MM.1S (cell line): Measurements from ENCODE around the gene DMBT1.

Experiments
- DNase-seq: peaks from one replicate; pipeline ENCODE4 v3.0.0-alpha.2; 2015
- H2AFZ ChIP-seq: fragments of 300-600 bp; sonication (generic); 2 replicates; pipeline ENCODE4 v1.6.0; 2016; ENCODE audit warnings: antibody characterized with exemption, low read length
- H3F3A ChIP-seq: fragments of 300-600 bp; sonication (generic); 2 replicates; pipeline ENCODE4 v1.6.1; 2016; ENCODE audit warnings: mild to moderate bottlenecking, antibody characterized with exemption, low read length, moderate library complexity, mixed read lengths; ENCODE audit not compliant: insufficient read depth
- H3K27ac ChIP-seq: fragments of 300-600 bp; sonication (generic); 2 replicates; pipeline ENCODE4 v1.5.1; 2016; ENCODE audit warnings: mild to moderate bottlenecking, low read length
- H3K27me3 ChIP-seq: fragments of 300-600 bp; sonication (generic); replicated peaks from 2 replicates; pipeline ENCODE4 v1.6.0; 2016; ENCODE audit warnings: low read length; ENCODE audit not compliant: insufficient read depth
- H3K36me3 ChIP-seq: fragments of 300-600 bp; sonication (generic); replicated peaks from 2 replicates; pipeline ENCODE4 v1.6.1; 2016; ENCODE audit warnings: mild to moderate bottlenecking, low read length, mixed read lengths; ENCODE audit not compliant: insufficient read depth
- H3K4me1 ChIP-seq: fragments of 300-600 bp; sonication (generic); 2 replicates; pipeline ENCODE4 v1.6.1; 2016; ENCODE audit warnings: low read length, mixed read lengths
- H3K4me2 ChIP-seq: fragments of 300-600 bp; sonication (generic); 2 replicates; pipeline ENCODE4 v1.6.0; 2016; ENCODE audit warnings: low read depth, low read length
- H3K4me3 ChIP-seq: fragments of 300-600 bp; sonication (generic); 2 replicates; pipeline ENCODE4 v1.5.1; 2016; ENCODE audit warnings: low read length, mixed read lengths
- H3K79me2 ChIP-seq: fragments of 300-600 bp; sonication (generic); 2 replicates; pipeline ENCODE4 v1.6.1; 2016; ENCODE audit warnings: mixed run types, low read length, mixed read lengths
- H3K9ac ChIP-seq: fragments of 300-600 bp; sonication (generic); 2 replicates; pipeline ENCODE4 v1.6.1; 2016; ENCODE audit warnings: low read length, mixed read lengths
- H3K9me2 ChIP-seq: fragments of 300-600 bp; sonication (generic); replicated peaks from 2 replicates; pipeline ENCODE4 v1.6.1; 2016; ENCODE audit warnings: mild to moderate bottlenecking, low read length, mixed read lengths; ENCODE audit not compliant: insufficient read depth
- H3K9me3 ChIP-seq: fragments of 300-600 bp; sonication (generic); replicated peaks from 2 replicates; pipeline ENCODE4 v1.6.1; 2016; ENCODE audit warnings: mild to moderate bottlenecking, low read length, mixed read lengths; ENCODE audit not compliant: insufficient read depth
- H4K20me1 ChIP-seq: fragments of 300-600 bp; sonication (generic); 2 replicates; pipeline ENCODE4 v1.6.1; 2016; ENCODE audit warnings: mild to moderate bottlenecking, low read length, moderate library complexity, mixed read lengths; ENCODE audit not compliant: insufficient read depth
- CTCF ChIP-seq: fragments of 300-600 bp; sonication (generic); IDR thresholded peaks from 2 replicates; pipeline ENCODE4 v1.5.1; 2016; ENCODE audit warnings: antibody characterized with exemption, low read length, mixed read lengths
- EZH2 ChIP-seq: fragments of 300-600 bp; sonication (generic); optimal IDR thresholded peaks from 2 replicates; pipeline ENCODE3; 2017; ENCODE audit warnings: low read depth, mild to moderate bottlenecking, antibody characterized with exemption, low read length, mixed read lengths
- EZH2phosphoT487 ChIP-seq: fragments of 300-600 bp; sonication (generic); IDR thresholded peaks from 2 replicates; pipeline ENCODE4 v1.6.1; 2018; ENCODE audit warnings: antibody characterized with exemption, low read length

Gene DMBT1

DNA sequence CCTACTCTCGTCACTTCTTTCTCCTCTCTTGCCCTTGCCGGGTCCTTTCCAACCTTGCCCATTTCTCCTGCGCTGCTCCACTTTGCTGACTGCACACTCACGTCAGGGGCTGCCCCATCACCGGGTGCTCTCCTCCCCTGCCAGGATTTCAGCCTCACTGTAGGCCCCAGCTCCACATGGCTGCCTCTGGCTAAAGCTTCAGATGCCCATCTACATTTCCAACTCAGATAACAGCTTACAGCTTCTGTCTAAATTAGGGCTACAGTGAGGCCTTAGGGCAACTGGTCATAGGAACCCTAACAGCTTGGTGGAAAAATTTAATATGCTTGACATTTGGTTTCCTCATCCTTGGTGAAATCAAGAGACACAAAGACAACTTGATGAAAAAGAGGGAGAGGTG, 113.2 kb downstream of the DMBT1 start:
- Histone ChIP-seq H3K36me3 (no peaks in the 10 kb centered on the region), H3K9me2 (no peaks in the 10 kb centered on the region), H3K27me3 (no peaks in the 10 kb centered on the region), H3K27ac (no peak overlapping the region), H3K9me3 (no peaks in the 10 kb centered on the region), H3K9ac (no peak overlapping the region), H3K4me3 (no peak overlapping the region), H3K4me2 (no peak overlapping the region), H3K4me1 (no peaks in the 10 kb centered on the region), H2AFZ (no peak overlapping the region), H4K20me1 (no peaks in the 10 kb centered on the region), H3F3A (no peaks in the 10 kb centered on the region), H3K79me2 (no peaks in the 10 kb centered on the region)
- no peak for TF ChIP-seq EZH2
- no peak for DNase-seq

DNA sequence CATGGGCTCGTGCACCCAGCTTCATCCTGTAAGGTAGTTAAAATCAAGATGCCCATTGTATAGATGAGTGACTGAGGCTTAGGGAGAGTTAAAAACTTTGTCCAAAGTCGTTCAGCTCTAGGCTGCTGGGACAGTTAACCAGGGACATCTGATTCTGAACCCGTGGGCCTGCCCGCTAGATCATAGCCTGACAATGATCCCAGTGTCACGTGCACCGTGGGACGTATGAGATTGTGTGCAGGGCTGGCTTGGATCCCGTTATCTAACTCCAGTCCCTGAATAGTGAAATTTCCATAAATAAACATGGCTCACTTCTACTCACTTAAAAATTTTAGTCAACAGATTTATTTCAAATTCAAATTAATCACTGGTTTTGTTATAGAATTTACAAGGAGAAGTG, 114.2 kb downstream of the DMBT1 start:
- Histone ChIP-seq H4K20me1 (no peaks in the 10 kb centered on the region), H3K4me1 (no peaks in the 10 kb centered on the region), H2AFZ (no peak overlapping the region), H3K9ac (no peak overlapping the region), H3K4me3 (no peak overlapping the region), H3K79me2 (no peaks in the 10 kb centered on the region), H3K27me3 (no peaks in the 10 kb centered on the region), H3K9me3 (no peaks in the 10 kb centered on the region), H3K36me3 (no peaks in the 10 kb centered on the region), H3K4me2 (no peak overlapping the region), H3F3A (no peaks in the 10 kb centered on the region), H3K9me2 (no peaks in the 10 kb centered on the region), H3K27ac (no peak overlapping the region)
- DNase-seq: no peak
- no peak for TF ChIP-seq EZH2phosphoT487

- H3K4me2 ChIP-seq: no peak overlapping the region
- H3K9me2 ChIP-seq: no peaks in the 10 kb centered on the region
- TF ChIP-seq CTCF: no peak
- TF ChIP-seq EZH2phosphoT487: no peak
- no peak for TF ChIP-seq EZH2
Observed at GRCh38 chr10:122675278-122675677, 114.7 kb downstream of the DMBT1 start.

DNA sequence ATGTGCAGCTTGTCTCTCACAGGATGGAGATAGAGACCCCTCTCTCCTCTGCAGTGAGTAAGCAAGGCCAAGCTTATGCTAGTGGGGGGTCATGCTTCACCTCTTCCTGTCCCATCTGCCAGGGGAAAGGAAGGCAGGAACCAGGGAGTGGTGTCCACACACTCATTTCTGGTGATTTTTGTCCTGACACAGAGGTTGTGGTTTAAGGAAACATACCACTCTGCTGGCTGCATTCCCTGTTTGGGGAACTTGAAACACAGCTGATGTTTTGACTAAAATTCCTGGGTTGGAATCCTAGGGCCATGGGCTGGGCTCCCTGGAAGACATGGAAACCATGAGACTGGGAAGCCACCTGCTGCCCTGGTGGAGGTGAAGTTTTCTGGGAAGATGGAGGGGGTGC, 117.7 kb downstream of the DMBT1 start:
- H3K79me2 ChIP-seq: no peaks in the 10 kb centered on the region
- no peak overlapping the region for H3K9ac ChIP-seq
- no peaks in the 10 kb centered on the region for H3K9me3 ChIP-seq
- no peak overlapping the region for H2AFZ ChIP-seq
- H3K36me3 ChIP-seq: no peaks in the 10 kb centered on the region
- no peaks in the 10 kb centered on the region for H3F3A ChIP-seq
- H3K27me3 ChIP-seq: no peaks in the 10 kb centered on the region
- no peak for DNase-seq
- no peaks in the 10 kb centered on the region for H4K20me1 ChIP-seq
- no peaks in the 10 kb centered on the region for H3K9me2 ChIP-seq
- TF ChIP-seq EZH2 (no peak), CTCF (no peak), EZH2phosphoT487 (no peak)
- no peak overlapping the region for H3K27ac ChIP-seq
- H3K4me2 ChIP-seq: no peak overlapping the region
- no peaks in the 10 kb centered on the region for H3K4me1 ChIP-seq
- no peak overlapping the region for H3K4me3 ChIP-seq

More at GRCh38 chr10:122675278-122675677, 114.7 kb downstream of the DMBT1 start:
- no peaks in the 10 kb centered on the region for H4K20me1 ChIP-seq
- H3K36me3 ChIP-seq: no peaks in the 10 kb centered on the region
- no peak overlapping the region for H3K4me3 ChIP-seq
- no peaks in the 10 kb centered on the region for H3K27me3 ChIP-seq
- H3K27ac ChIP-seq: no peak overlapping the region
- no peaks in the 10 kb centered on the region for H3K4me1 ChIP-seq
- H2AFZ ChIP-seq: no peak overlapping the region
- no peaks in the 10 kb centered on the region for H3K79me2 ChIP-seq
- H3K9me3 ChIP-seq: no peaks in the 10 kb centered on the region
- H3K9ac ChIP-seq: no peak overlapping the region
- DNase-seq: no peak
- H3F3A ChIP-seq: no peaks in the 10 kb centered on the region
